GM13977 (cell line): ENCODE data around the gene PRR23B.
"Not testable (repeated sequence)": the region's sequence is repeated elsewhere in the genome, so short reads cannot be mapped to it uniquely, and the experiment has no call there.

Source experiments
- DNase-seq: peaks from one replicate; pipeline ENCODE4 v3.0.0; 2012; ENCODE audit warnings: low spot score
- CTCF ChIP-seq: IDR thresholded peaks from 2 replicates; pipeline ENCODE4 v1.5.1; 2012; ENCODE audit warnings: mild to moderate bottlenecking, control low read depth; ENCODE audit not compliant: insufficient read depth; ENCODE audit errors: extremely low read depth, missing control alignments
- in situ Hi-C: fragments of 300-500 bp; cut with MboI; formaldehyde crosslinking; loops from one replicate; pipeline ENCODE4 v1.12.0; 2022; ENCODE audit warnings: low sequenced_read_pairs, low pct_unique_long_range_greater_than_20kb, mixed read lengths, inconsistent platforms; ENCODE audit not compliant: unreplicated experiment

PRR23B gene

GRCh38 chr3:139032326-139033002 is 11.7 kb upstream of the PRR23B start:
- no peak for DNase-seq
- in situ Hi-C loops, result no loop called here
- no peak for TF ChIP-seq CTCF

GRCh38 chr3:139030576-139030975 is 9.8 kb upstream of the PRR23B start:
- DNase-seq, in situ Hi-C loops: not testable (repeated sequence)

GRCh38 chr3:139024968-139025367 is 4.2 kb upstream of the PRR23B start:
- no peak for TF ChIP-seq CTCF
- no peak for DNase-seq
- in situ Hi-C loops, result no loop called here

- in situ Hi-C loops, result no loop called here
- no peak for DNase-seq
- no peak for TF ChIP-seq CTCF
These were observed 474 bp downstream of the PRR23B start for GRCh38 chr3:139020036-139020867.

GRCh38 chr3:139016430-139017048 is 4.2 kb downstream of the PRR23B start:
- no peak for TF ChIP-seq CTCF
- in situ Hi-C loops, result no loop called here
- no peak for DNase-seq

GRCh38 chr3:139006051-139006716 is 14.5 kb downstream of the PRR23B start, which contains the start of gene PRR23A:
Gene PRR23A, minus strand, starts transcription at chr3:139006268. Its CDS starts 0 bp downstream, at chr3:139006268.
- no peak for DNase-seq
- in situ Hi-C loops, result no loop called here
- TF ChIP-seq CTCF, result no peak
